Spinal cord (tissue), 10 donors: Measurements from ENCODE around the gene CGRRF1. TPM values are rescaled to one million over a fixed set of nuclear protein-coding genes. Genes with fewer than 3 reads are reported as not detected.
A peak's percentile ranks its signal among the peaks of the same experiment; 100 is the strongest.

ENCODE experiments used
- DNase-seq, 6 donors: peaks; one replicate each; pipeline versions ENCODE4 v3.0.0 to v3.0.0-alpha.2; 2013 to 2015; ENCODE audit warnings: low spot score in 6 of 6, low read depth in 4 of 6
- H3K27ac ChIP-seq: one replicate; pipeline ENCODE4 v1.5.1; 2013; ENCODE audit warnings: low read depth, low read length, control low read depth
- H3K27me3 ChIP-seq: one replicate; pipeline ENCODE4 v1.6.1; 2013; ENCODE audit warnings: low read length; ENCODE audit not compliant: control insufficient read depth, insufficient read depth
- H3K36me3 ChIP-seq: one replicate; pipeline ENCODE4 v1.6.1; 2013; ENCODE audit warnings: low read length; ENCODE audit not compliant: control insufficient read depth, insufficient read depth
- H3K4me1 ChIP-seq: one replicate; pipeline ENCODE4 v1.6.1; 2013; ENCODE audit warnings: low read length; ENCODE audit not compliant: control insufficient read depth, insufficient read depth
- H3K4me3 ChIP-seq: one replicate; pipeline ENCODE4 v1.5.1; 2013; ENCODE audit warnings: low read depth, low read length, control low read depth
- H3K9me3 ChIP-seq: one replicate; pipeline ENCODE4 v1.6.1; 2013; ENCODE audit warnings: low read length; ENCODE audit not compliant: control insufficient read depth, insufficient read depth
- WGBS: methylation state at CpG from one replicate; pipeline ENCODE4 v1.1.5; 2013; ENCODE audit warnings: missing lambda C conversion rate; ENCODE audit not compliant: insufficient coverage; 5-methylcytosine and 5-hydroxymethylcytosine counted together
- long read RNA-seq, 4 donors: transcript quantifications; one replicate each; lab custom pipeline, GENCODE V29; 2026
- polyA plus RNA-seq, 2 donors: library from polyadenylated mRNA; unstranded; fragments of 120-200 nt; gene quantifications; one replicate each; pipeline ENCODE4 v1.2.1, GENCODE V29; 2013; ENCODE audit not compliant: insufficient read length in 2 of 2
- total RNA-seq, 2 donors: library from RNA; depleted of rRNA in 1 of 2; stranded (reverse); fragments of 120-200 nt in 1 of 2; fragments of >200 nt in 1 of 2; gene quantifications; one replicate each; pipeline versions ENCODE4 v1.2.3 to v1.2.4, GENCODE V29; 2013 to 2014
- donor health status: healthy.

CGRRF1 gene, protein sequence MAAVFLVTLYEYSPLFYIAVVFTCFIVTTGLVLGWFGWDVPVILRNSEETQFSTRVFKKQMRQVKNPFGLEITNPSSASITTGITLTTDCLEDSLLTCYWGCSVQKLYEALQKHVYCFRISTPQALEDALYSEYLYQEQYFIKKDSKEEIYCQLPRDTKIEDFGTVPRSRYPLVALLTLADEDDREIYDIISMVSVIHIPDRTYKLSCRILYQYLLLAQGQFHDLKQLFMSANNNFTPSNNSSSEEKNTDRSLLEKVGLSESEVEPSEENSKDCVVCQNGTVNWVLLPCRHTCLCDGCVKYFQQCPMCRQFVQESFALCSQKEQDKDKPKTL
- total RNA-seq (10 to 100 TPM; 20.4 to 40.7 TPM), polyA plus RNA-seq (10 to 100 TPM; 32.4 to 35.9 TPM)
- long read RNA-seq, donor 1, transcript CGRRF1-201 (6 exons, 2,057 nt): major isoform, 14 of 15 reads
- long read RNA-seq, donor 1, partial matches to known transcripts: 0 of 15 reads
- long read RNA-seq, donor 1, other reads (novel, unspliced or antisense): 0 of 15 reads
- long read RNA-seq, donor 2, partial matches to known transcripts: 0 of 4 reads
- long read RNA-seq, donor 2, other reads (novel, unspliced or antisense): 0 of 4 reads
- long read RNA-seq, donor 3, partial matches to known transcripts: 0 of 4 reads
- long read RNA-seq, donor 3, other reads (novel, unspliced or antisense): 0 of 4 reads
- long read RNA-seq, donor 4, transcript CGRRF1-201 (6 exons, 2,057 nt): major isoform, 18 of 23 reads
- long read RNA-seq, donor 4, partial matches to known transcripts: 5 of 23 reads
- long read RNA-seq, donor 4, other reads (novel, unspliced or antisense): 0 of 23 reads

DNA sequence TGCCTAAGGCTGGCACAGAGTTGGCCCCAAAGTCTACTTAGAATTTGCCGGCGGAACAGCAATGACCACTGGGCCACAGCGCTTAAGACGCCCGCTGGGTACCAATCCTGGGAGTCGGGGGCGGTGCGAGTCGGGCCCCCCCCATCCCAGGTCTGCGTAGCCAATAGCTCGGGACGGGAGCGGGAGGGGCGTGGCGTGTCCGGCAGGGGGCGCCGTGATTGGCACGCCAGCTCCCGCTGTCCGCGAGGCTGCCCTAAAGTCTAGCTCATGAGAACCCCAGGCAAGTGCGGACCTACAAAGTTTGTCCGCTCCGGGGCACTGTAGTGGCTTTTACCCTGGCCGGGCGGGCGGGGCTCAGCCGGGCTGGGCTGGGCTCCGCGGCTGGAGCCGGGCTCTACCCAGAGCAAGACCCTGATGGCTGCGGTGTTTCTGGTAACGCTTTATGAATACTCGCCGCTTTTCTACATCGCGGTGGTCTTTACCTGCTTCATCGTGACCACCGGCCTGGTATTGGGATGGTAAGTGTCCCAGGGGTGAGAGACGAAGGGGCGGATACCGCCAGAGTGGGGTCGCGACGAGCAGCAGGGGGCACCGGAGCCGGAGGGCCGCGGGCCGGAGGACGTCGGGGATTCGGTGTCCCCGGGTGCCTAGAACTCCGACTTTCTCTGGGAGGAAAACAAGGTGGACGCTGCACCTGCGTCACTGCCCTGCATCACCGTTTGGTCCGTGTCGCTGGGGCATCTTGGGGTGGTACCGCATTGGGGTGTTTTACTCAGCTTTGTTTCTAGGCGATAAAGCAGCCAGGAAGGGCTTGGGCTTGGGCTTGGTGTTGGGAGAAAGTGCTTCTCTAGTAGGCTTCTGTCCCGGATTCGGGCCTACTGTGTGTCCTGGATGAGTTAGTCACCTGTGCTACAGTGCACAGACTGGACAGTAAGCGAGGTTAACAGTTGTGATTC is at the start of gene CGRRF1:
Gene CGRRF1, plus strand, starts transcription at position 361 of the 956 bp plus-strand sequence. Its CDS starts 54 bp downstream, at position 415.
- peak within 1 kb of the TSS; percentile 58 for H3K27ac ChIP-seq
- 0% methylated on average over 65 of the region's 66 CpGs for WGBS
- peak within 1 kb of the TSS; percentile 88 for H3K4me3 ChIP-seq
- no peaks in the 10 kb centered on the region for H3K9me3 ChIP-seq
- H3K36me3 ChIP-seq: no peaks in the 10 kb centered on the region
- H3K4me1 ChIP-seq: no peaks in the 10 kb centered on the region
- H3K27me3 ChIP-seq: no peaks in the 10 kb centered on the region
- DNase-seq: peak; percentile 92 to 99 (median 97)

DNA sequence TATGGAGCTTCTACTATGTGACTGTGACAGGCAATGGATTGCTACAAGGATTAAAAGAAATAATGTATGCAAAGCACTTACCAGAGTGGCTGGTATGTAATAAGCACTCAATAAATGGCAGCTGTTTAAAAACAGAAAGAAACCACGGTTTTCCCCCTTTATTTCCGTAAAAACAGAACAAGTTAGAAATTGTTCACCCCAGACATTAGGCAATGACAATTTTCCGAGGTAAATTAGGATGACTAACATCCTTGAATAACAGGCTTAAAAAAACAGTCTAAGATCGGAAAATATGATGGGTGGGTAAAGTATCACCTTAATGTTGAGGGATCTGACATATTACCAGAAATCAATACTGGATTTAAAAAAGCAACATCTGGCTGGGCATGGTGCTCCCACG is 47.7 kb upstream of the CGRRF1 start:
- no peaks in the 10 kb centered on the region for H3K4me1 ChIP-seq
- no peak overlapping the region for H3K4me3 ChIP-seq
- H3K27ac ChIP-seq: no peak overlapping the region
- H3K36me3 ChIP-seq: no peaks in the 10 kb centered on the region
- 86% methylated on average over 2 of the region's 5 CpGs for WGBS
- H3K9me3 ChIP-seq: no peaks in the 10 kb centered on the region
- no peak for DNase-seq
- no peaks in the 10 kb centered on the region for H3K27me3 ChIP-seq

DNA sequence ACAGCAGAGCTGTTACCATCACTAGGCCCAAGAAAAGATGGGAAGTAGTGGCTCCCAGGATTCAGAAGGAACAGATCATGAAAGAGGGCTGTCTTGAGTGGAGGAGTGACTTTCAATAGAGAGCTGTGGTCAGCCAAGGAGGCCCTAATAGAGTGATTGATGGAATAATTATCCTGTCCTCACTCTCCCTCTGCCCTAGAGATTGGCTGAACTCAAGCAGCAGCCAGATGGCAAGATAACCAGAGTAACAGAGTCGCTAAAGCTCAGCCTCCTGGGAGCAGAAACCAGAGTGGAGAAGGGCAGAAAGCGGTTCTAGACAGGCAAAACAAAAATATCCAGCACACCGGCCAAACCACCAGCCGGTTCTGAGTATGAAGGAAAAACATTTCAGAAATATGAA is 44.1 kb upstream of the CGRRF1 start:
- no peak overlapping the region for H3K27ac ChIP-seq
- no peaks in the 10 kb centered on the region for H3K36me3 ChIP-seq
- H3K27me3 ChIP-seq: no peaks in the 10 kb centered on the region
- H3K9me3 ChIP-seq: no peaks in the 10 kb centered on the region
- no peaks in the 10 kb centered on the region for H3K4me1 ChIP-seq
- WGBS: no CpG with 5 or more reads among the region's 4 CpGs
- no peak overlapping the region for H3K4me3 ChIP-seq
- DNase-seq: no peak

DNA sequence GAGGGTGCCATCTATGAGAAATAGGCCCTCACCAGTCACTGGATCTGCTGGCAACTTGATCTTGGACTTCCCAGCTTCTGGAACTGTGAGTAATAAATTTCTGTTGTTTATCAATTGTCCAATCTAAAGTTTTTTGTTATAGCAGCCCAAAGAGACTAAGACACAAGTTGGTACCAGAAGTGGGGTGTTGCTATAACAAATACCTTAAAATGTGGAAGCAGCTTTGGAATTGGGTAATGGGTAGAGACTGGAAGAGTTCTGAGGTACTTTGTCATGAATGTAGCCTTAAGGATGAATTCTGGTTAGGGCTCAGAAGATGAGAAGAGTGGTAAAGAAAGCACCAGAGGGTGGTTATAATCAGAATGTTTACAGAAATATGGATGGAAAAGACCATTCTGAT is 42.4 kb upstream of the CGRRF1 start:
- DNase-seq: no peak
- Histone ChIP-seq H3K4me3 (no peak overlapping the region), H3K27me3 (no peaks in the 10 kb centered on the region), H3K36me3 (no peaks in the 10 kb centered on the region), H3K27ac (no peak overlapping the region), H3K9me3 (no peaks in the 10 kb centered on the region), H3K4me1 (no peaks in the 10 kb centered on the region)

DNA sequence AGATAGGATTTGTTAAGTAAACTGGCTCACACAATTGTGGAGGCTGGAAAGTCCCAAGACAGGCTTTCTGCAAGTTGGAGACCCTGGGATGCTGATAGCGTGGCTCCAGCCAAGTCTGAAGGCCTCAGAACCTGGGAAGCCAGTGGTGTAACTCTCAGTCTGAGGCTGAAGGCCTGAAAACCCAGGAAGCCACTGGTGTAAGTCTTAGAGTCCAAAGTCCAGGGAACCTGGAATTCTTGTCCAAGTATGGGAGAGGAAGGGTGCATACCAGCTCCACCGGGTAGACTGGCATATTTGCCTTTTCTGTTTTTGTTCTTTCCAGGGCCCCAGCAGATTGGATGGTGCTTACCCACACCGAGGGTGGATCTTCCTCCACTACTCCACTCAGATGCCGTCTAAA is 39.0 kb upstream of the CGRRF1 start:
- DNase-seq: no peak
- Histone ChIP-seq H3K4me1 (no peaks in the 10 kb centered on the region), H3K9me3 (no peaks in the 10 kb centered on the region), H3K27ac (no peak overlapping the region), H3K27me3 (no peaks in the 10 kb centered on the region), H3K4me3 (no peak overlapping the region), H3K36me3 (no peaks in the 10 kb centered on the region)
- whole genome bisulfite sequencing: 91% methylated on average over 2 of the region's 4 CpGs

DNA sequence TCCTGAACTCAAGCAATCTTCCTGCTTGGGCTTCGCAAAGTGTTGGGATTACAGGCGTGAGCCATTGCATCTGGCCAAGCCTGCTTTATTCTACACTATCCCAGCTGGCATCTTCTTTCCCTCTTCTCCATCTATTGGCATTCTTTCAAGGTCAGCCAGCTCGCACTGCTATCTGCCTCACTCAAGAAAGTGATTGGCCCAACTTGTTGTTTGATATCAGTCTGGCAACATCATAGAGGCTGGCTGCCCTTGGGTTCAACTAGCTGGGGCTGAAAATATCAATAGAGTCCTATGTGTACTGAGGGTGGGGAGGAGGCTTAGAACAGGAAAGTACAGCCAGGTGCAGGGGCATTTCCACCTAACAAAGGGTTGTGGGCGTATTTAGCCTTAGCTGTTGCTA is 38.1 kb upstream of the CGRRF1 start:
- WGBS: 87% methylated on average over 3 of the region's 4 CpGs
- no peaks in the 10 kb centered on the region for H3K27me3 ChIP-seq
- DNase-seq: no peak
- no peaks in the 10 kb centered on the region for H3K9me3 ChIP-seq
- no peaks in the 10 kb centered on the region for H3K4me1 ChIP-seq
- H3K36me3 ChIP-seq: no peaks in the 10 kb centered on the region
- H3K4me3 ChIP-seq: no peak overlapping the region
- H3K27ac ChIP-seq: no peak overlapping the region

DNA sequence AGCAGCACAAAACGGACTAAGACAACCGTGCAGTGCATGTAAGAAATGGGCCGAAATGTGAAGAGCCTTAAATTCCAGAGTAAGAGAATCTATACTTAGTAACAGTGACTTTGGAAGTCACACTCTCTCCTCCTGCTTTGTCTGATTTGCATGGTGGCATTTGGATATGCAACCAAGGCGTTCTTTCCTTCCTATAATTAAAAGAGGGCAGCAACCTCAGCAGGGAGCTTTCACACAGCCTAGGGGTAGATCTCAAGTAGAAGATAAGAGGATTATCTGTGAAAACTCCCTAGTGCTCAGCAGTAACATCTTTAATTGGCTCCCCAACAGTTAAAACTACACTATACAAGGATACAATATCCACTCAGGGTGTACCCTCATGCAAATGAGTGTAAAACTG is 37.4 kb upstream of the CGRRF1 start:
- Histone ChIP-seq H3K4me1 (no peaks in the 10 kb centered on the region), H3K27me3 (no peaks in the 10 kb centered on the region), H3K36me3 (no peaks in the 10 kb centered on the region), H3K9me3 (no peaks in the 10 kb centered on the region), H3K27ac (no peak overlapping the region), H3K4me3 (no peak overlapping the region)
- peak in 1 of 6 donors; percentile 61 for DNase-seq
- WGBS: no CpG with 5 or more reads among the region's 4 CpGs

DNA sequence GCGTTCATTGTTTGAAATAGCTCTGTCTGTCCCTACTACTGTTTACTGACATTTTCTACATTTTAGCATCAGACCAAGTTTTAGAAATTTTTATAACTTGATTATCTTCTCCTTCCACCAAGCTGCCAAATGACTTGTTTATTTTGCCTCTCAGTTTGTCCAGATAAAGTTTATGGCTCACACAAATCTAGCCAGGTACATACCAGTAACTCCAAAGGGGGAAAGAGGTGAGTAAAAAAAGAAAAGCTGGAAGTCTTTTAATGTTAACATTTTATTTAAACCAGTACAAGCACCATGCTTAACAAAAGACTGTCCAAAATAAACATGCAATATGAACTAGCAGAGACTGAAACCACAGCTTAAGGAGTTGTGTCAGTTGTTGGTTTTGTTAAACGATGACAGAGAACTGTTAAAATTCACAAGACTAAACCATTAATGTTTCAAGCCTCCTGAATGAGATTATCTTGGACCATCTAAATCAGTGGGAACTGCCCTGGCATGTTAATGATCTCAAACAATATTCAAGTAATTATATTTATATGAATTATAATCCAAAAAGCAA is 35.4 kb upstream of the CGRRF1 start:
- no peaks in the 10 kb centered on the region for H3K27me3 ChIP-seq
- 100% methylated on average over 1 of the region's 2 CpGs for WGBS
- H3K36me3 ChIP-seq: no peaks in the 10 kb centered on the region
- no peak for DNase-seq
- no peaks in the 10 kb centered on the region for H3K9me3 ChIP-seq
- no peak overlapping the region for H3K4me3 ChIP-seq
- no peak overlapping the region for H3K27ac ChIP-seq
- no peaks in the 10 kb centered on the region for H3K4me1 ChIP-seq
